Bone marrow (tissue), 2 donors: ENCODE data around the gene ACTL8.

ENCODE experiments used
- DNase-seq, 2 donors: peaks; one replicate each; lab custom pipeline; 2025; lab: John Stamatoyannopoulos, UW

Gene ACTL8

DNA sequence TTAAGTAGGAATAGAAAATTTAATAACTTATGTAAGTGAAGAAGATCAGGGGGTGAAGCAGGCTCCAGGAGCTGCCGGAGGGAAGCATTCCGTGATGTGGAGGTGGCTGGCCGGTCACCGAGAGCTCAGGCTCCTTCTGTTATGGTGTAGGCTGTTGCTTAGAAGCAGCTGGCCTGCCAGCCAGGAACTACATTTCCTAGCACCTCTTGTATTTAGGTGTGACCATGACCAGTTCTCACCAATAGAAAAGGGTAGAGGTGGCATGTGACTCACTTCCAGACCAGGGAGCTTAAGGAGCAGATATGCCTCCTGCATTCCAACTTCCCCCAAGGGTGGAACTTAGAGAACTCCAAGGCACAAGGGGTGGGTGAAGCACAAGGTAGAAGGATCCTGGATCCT, 120.7 kb downstream of the ACTL8 start:
- no peak for DNase-seq
